Activated CD4-positive, alpha-beta T cell treated with anti-CD3 and anti-CD28 coated beads, Interleukin-2, amount 50 U/mL, for 16 hours (primary cell): ENCODE results near the gene HRCT1.
A peak's percentile ranks its signal among the peaks of the same experiment; 100 is the strongest.
"Not testable (repeated sequence)": the region's sequence is repeated elsewhere in the genome, so short reads cannot be mapped to it uniquely, and the experiment has no call there.

Experiments
- DNase-seq: peaks from one replicate; pipeline ENCODE4 v3.0.0-alpha.2; 2020

Gene HRCT1

DNA sequence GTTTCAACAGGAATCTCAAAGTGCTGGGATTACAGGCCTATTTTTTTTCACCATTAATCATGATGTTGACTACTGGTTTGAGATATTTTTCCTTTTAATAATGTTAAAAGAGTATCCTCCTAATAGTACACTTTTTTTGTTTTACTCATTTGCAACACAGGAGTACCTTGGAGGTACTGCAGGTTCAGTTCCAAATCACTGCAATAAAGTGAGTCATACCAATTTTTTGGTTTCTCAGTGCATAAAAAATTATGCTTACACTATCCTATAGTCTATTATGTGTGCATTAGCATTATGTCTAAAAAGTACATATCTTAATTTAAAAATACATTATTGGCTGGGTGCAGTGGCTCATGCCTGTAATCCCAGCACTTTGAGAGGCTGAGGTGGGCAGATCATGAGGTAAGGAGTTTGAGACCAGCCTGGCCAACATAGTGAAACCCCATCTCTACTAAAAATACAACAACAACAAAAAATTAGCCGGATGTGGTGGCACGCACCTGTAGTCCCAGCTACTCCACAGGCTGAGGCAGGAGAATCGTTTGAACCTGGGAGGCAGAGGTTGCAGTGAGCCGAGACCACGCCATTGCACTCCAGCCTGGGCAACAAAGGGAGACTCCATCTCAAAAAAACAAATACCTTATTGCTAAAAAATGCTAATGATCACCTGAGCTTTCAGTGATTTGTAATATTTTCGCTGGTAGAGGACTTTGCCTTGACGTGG is 8.5 kb upstream of the HRCT1 start:
- DNase-seq: not testable (repeated sequence)

GRCh38 chr9:35898337-35898736 is 7.7 kb upstream of the HRCT1 start:
- DNase-seq: no peak

DNA sequence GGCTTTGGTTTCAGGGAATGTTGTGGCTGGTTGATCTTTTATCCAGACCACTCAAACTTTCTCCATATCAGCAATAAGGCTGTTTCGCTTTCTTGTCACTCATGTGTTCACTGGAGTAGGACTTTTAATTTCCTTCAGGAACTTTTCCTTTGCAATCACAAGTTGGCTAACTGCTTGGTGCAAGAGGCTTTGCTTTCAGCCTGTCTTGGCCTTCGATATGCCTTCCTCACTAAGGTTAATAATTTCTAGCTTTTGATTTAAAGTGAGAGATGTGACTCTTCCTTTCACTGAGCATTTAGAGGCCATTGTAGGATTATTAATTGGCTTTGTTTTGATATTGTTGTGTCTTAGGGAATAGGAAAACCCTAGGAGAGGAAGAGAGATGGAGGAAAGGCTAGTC is 7.0 kb upstream of the HRCT1 start:
- no peak for DNase-seq

DNA sequence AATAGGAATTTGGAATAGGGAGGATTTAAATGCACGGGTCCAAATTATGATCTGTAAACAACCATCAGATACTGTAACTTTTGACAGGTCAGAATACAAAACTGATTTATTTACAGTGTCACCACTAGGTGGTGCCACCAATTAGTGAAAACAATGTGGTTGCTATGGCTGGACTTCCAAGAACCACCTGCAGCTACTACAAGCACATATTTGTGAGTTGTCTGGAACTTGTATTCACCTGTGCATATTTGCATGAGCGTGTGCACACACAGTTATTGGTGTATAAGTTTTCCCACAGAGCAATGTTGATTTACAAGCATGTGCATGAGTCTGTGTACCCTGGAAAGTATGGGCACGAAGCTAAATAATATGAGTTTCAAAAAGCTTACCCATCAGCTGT is 3.0 kb upstream of the HRCT1 start:
- peak; percentile 65 for DNase-seq

DNA sequence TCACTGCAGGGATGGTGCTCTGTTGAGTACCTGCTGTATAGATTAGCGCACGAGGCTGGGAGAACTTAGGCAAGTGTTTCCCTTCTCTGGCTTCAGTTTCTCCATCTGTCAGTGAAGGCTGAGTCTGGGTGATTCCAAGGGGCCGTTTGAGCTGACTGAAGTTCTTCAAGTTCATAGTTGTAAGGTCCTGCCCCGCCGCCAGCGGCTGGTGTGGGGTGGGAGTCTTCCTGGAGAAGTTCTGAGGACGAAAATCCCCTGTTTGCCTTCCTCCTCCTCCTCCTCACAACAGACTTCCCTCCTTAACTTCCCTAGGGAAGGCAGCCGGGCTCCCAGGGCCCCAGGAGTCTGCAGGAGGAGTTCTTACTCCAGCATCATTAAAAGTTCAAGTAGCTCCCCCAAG is 1.7 kb upstream of the HRCT1 start:
- DNase-seq: no peak

DNA sequence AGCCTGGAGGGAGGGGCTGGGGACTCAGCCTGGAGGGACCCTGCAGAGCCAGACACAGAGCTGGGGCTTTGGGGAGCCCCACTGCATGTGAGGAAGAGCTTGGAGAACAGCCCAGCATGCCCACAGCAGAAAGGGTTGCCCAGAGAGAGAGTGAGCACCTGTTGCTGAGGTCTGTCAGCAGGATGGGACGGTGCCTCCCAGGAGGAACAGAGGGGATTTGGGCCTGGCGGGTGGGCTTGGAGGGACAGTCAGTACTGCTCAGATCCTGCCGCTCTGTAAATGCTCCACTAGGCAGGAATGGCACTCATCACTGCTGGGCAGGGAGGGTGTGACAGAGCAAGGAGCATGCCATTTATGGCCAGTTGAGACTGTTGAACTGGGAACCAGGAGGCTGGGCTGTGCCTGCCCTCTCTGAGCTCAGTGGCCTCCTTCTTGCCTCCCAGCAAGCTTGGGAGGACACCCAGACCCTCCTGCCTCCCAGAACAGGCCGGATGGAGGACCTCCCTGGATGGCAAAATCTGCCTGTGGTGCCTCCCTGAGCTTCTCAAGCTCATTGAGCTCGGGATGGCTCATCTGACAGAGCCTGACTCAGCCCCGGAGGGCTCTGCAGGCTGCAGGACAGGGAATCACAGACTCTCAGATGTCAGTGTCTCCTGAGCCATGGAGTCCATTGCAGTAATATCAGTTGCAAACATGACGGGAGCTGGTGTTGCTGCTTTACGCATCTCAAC is 786 bp upstream of the HRCT1 start:
- DNase-seq: no peak

GRCh38 chr9:35906923-35907699 is 1.1 kb downstream of the HRCT1 start:
- no peak for DNase-seq

DNA sequence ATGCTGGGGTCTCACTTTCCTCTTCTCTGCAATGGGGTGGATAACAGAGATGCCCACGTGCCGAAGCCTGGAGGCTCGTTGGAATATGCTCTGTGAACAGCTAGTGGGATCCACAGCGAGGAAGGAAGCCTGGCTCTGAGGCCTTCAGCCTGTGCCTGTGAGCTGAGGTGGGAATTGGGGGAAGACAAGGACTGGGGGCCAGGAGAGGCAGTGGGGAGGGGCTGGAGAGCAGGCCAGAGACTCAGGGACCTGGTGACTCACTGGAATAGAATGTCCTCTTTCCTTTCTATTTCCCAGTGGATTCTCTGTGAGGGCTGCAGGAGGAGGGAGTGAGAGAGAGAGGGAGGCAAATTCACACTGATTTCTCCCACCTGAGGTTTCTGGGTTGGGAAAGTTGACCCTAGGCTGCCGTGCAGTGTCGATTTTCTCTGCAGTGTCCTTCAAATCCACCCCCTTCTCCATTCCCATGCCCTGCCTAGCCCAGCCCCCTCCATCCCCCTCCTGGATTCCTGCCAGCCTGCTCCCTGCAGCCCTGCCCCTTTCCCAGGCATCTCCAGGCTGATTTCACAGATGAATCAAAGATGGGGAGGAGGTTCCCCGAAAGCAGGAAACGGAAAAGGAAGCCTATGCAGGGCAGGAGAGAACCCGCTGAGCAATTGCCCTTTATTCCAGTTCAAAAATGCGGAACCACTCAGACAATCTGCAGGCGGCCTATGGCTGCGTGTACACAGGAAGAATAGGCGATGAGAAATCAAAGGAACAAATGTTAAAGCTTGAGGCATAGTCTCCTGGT is 1.9 kb downstream of the HRCT1 start:
- no peak for DNase-seq

GRCh38 chr9:35908504-35909125 is 2.6 kb downstream of the HRCT1 start:
- no peak for DNase-seq

DNA sequence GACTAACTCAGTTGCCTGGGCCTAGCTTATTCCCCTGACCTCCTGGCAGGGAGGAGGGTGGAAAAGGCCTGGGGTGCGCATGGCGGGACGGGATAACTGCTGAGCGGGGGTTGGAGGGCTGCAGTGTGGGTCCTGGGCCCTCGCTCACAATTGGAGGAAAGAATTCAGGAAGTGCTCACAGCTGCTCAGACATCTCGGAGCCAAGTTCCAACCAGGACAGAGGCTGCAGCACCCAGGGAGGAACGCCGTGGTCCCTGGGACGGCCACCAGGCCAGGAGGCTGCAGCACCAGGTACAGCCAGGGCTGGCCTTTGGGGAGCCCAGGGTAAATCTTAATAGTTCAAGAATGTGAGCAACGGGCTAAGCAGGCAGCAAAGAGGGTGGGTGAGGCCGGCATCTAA is 3.3 kb downstream of the HRCT1 start, which contains the start of gene SPAAR:
Gene SPAAR, plus strand, starts transcription at position 217 of the 400 bp plus-strand sequence. CDS start 974 bp downstream, outside the sequence.
- DNase-seq: no peak

GRCh38 chr9:35909687-35910612 is 3.9 kb downstream of the HRCT1 start:
- no peak for DNase-seq

GRCh38 chr9:35910613-35911359 is 4.8 kb downstream of the HRCT1 start:
- DNase-seq: peak; percentile 65

- no peak for DNase-seq
Observed at GRCh38 chr9:35911690-35912089, 5.7 kb downstream of the HRCT1 start.

- no peak for DNase-seq
Observed at GRCh38 chr9:35912791-35913400, 6.9 kb downstream of the HRCT1 start.

DNA sequence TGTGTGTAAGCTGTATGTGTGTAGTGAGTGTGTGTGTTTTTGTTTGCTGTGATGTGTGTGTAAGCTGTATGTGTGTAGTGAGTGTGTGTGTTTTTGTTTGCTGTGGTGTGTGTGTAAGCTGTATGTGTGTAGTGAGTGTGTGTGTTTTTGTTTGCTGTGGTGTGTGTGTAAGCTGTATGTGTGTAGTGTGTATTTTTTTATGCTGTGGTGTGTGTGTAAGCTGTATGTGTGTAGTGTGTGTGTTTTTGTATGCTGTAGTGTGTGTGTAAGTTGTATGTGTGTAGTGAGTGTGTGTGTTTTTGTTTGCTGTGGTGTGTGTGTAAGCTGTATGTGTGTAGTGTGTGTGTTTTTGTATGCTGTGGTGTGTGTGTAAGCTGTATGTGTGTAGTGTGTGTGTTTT is 7.4 kb downstream of the HRCT1 start:
- not testable (repeated sequence) for DNase-seq

DNA sequence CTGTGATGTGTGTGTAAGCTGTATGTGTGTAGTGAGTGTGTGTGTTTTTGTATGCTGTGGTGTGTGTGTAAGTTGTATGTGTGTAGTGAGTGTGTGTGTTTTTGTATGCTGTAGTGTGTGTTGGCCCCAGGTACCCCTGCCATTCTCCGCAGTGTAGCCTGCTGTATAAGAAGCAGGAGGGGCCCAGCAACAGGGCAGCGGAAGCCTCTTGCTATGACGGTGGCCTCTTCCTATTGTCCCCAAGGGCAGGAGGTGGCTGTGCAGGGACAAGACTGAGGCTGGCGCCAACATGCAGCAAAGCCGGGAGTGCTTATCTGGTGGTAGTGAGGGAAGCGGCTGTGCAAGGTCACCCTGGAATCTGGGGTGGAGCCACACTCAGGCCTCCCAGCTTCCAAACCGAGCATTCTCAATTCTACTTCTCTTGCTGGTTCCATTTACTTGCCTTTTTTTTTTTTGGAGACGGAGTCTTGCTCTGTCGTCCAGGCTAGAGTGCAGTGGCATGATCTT is 8.4 kb downstream of the HRCT1 start:
- DNase-seq: no peak

- no peak for DNase-seq
Observed at GRCh38 chr9:35915681-35916294, 9.8 kb downstream of the HRCT1 start.

GRCh38 chr9:35917261-35917660 is 11.3 kb downstream of the HRCT1 start:
- DNase-seq: no peak

DNA sequence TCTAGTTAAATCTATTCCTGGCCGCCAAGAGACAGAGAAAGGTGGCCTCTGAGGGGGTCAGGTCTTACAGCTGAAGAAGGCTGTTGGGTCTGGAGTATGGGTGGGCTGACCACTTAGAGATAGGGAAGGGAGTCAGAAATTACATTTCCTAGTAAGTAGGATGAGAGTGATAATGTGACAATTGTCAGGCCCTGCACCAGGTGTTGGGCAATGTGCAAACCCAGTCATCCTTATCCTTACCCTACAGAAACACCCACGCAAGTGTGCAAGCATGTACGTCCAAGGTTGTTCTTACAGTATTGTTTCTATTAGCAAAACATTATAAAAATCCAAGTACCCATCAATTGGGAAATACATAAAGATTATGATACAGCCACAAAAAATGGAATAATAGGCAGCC is 12.8 kb downstream of the HRCT1 start:
- no peak for DNase-seq
